ENCODE measurements around the gene SYNGR4.
A peak's percentile ranks its signal among the peaks of the same experiment; 100 is the strongest.

SYNGR4 gene

GRCh38 chr19:48341515-48342413 lies 22.4 kb upstream of the SYNGR4 start:
- DNase-seq: no peak

- no peak for DNase-seq
These were observed 21.8 kb upstream of the SYNGR4 start for GRCh38 chr19:48342414-48342738.

- no peak for DNase-seq
These were observed 21.2 kb upstream of the SYNGR4 start for GRCh38 chr19:48342841-48343540.

- no peak for DNase-seq
These were observed 19.3 kb upstream of the SYNGR4 start for GRCh38 chr19:48344892-48345291.

- no peak for DNase-seq
These were observed 18.0 kb upstream of the SYNGR4 start for GRCh38 chr19:48346191-48346590.

- no peak for DNase-seq
These were observed 16.1 kb upstream of the SYNGR4 start for GRCh38 chr19:48348045-48348444.

- no peak for DNase-seq
These were observed 15.4 kb upstream of the SYNGR4 start for GRCh38 chr19:48348737-48349136.

GRCh38 chr19:48350856-48351255 lies 13.3 kb upstream of the SYNGR4 start:
- no peak for DNase-seq

- peak; percentile 67 to 77 for DNase-seq
These were observed 12.8 kb upstream of the SYNGR4 start for GRCh38 chr19:48351341-48351752.

GRCh38 chr19:48353677-48354076 lies 10.5 kb upstream of the SYNGR4 start:
- DNase-seq: no peak

- no peak for DNase-seq
These were observed 9.7 kb upstream of the SYNGR4 start for GRCh38 chr19:48354332-48354992.

GRCh38 chr19:48355365-48355954 lies 8.7 kb upstream of the SYNGR4 start:
- no peak for DNase-seq

GRCh38 chr19:48359123-48359522 lies 5.0 kb upstream of the SYNGR4 start:
- DNase-seq: no peak

GRCh38 chr19:48361912-48362311 lies 2.3 kb upstream of the SYNGR4 start:
- no peak for DNase-seq

- DNase-seq: peak; percentile 89 to 94
These were observed 1.3 kb upstream of the SYNGR4 start for GRCh38 chr19:48362716-48363499.

GRCh38 chr19:48363500-48363809 lies 712 bp upstream of the SYNGR4 start:
- no peak for DNase-seq

- no peak for DNase-seq
These were observed 606 bp downstream of the SYNGR4 start for GRCh38 chr19:48364598-48365348.

GRCh38 chr19:48365602-48366001 lies 1.4 kb downstream of the SYNGR4 start:
- no peak for DNase-seq

- DNase-seq: peak in 1 of 2 donors; percentile 25
These were observed 3.7 kb downstream of the SYNGR4 start for GRCh38 chr19:48367855-48368254.

- no peak for DNase-seq
These were observed 4.8 kb downstream of the SYNGR4 start for GRCh38 chr19:48368936-48369335.

GRCh38 chr19:48370955-48371354 lies 6.8 kb downstream of the SYNGR4 start:
- DNase-seq: no peak

GRCh38 chr19:48371367-48371766 lies 7.2 kb downstream of the SYNGR4 start:
- DNase-seq: no peak
